NK-92 (cell line): ENCODE measurements around the gene TAS2R41.

Experiments used
- DNase-seq: peaks from one replicate; lab custom pipeline; 2025; ENCODE audit not compliant: unreplicated experiment; lab: John Stamatoyannopoulos, UW

The TAS2R41 gene, protein sequence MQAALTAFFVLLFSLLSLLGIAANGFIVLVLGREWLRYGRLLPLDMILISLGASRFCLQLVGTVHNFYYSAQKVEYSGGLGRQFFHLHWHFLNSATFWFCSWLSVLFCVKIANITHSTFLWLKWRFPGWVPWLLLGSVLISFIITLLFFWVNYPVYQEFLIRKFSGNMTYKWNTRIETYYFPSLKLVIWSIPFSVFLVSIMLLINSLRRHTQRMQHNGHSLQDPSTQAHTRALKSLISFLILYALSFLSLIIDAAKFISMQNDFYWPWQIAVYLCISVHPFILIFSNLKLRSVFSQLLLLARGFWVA

GRCh38 chr7:143477501-143478150, at the start of gene TAS2R41:
TSS of gene TAS2R41 (plus strand) at chr7:143477873. CDS start at chr7:143477873, 0 bp downstream.
- no peak for DNase-seq

DNA sequence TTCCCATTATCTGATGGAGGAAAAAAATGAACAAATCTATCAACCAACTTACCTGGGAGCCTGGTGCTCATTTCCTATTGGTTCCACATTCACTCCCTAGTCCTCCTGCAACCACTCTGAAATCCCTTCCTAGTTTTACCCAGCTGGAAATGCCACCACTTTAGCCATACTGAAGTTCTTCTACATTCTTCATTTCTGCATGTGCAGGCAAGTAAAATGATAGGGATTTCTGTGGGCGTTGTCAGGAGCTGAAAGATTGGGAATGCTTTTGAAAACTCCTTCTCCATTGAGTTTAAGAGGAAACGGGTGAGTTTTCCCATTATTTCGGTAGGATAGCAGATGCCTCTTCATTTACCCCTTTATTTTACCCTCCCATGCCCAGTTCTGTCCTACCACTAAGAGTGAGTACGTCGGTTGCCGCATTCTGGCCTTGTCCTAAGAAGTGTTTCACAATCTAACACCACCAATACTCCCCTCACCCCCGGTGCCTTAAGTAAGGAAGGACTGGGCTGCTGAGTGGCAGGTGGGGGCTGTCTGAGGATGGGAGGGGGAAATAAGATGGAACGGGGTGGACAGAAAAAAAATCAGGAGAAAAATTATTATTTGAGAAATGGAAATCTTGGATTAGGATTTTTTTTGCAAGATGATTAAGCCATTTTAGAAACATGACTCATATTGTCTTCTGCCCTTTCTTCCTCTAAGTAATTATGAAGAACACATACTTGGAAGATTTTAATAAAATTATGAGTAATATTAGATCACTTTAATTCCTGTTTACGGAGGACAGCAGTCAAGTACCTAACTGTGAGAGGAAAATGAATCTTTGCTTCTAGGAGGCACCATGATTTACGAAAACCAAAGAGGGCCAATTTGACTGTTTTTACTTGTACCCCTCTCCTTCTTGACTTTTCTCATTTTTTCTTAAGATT, 47.6 kb upstream of the TAS2R41 start:
- no peak for DNase-seq

GRCh38 chr7:143431109-143431508, 46.6 kb upstream of the TAS2R41 start:
- no peak for DNase-seq

GRCh38 chr7:143433759-143434158, 43.9 kb upstream of the TAS2R41 start:
- no peak for DNase-seq

- no peak for DNase-seq
Observed at GRCh38 chr7:143434660-143435059, 43.0 kb upstream of the TAS2R41 start.

GRCh38 chr7:143435266-143435665, 42.4 kb upstream of the TAS2R41 start:
- DNase-seq: no peak

DNA sequence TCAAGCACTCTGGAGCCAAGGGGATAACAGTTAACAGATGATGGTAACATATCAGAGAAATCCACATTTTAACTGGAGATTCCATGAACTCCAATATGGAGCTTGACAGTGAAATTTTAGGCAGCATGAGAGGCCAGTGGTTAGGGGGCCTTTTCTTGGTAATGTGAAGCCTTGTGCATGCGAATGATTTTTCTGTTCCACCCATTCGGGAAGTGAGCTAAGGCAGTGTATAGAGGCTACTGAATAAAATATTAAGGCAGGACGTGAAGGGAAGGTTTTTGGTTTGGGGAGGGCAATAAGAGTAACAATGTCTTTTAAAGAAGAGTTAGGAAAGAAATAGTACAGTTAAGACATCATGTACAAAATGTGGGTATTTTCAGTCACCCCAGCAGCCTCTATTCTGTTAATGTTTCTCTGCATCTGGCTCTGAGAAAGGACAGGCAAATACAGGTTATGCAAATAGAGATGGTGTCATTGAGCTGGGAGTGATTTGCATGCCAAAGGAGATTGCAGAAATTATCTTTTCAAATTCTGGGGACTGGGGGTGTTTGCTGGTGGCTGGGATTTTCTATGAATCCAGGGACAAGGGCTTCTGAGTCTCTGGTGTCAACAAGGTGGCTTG, 41.2 kb upstream of the TAS2R41 start:
- no peak for DNase-seq

DNA sequence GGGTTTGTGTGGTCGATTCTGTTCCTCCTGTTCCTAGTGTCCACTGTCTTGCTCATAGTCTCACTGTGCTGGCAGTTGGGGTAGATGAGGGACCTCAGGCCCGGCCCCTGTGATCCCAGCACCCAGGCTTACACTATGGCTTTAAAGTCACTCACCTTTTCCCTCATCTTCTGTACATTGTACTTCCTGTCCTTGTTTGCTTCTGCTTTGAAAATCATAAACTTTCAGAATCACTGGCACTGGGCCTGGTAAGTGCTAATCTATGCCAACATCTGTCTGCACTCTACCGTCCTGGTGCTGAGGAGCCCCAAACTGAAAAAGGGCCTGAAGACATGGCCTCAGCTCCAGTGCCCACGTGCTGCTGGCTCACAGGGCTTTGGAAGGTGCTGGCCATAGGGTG, 40.1 kb upstream of the TAS2R41 start:
- DNase-seq: no peak

GRCh38 chr7:143439866-143440265, 37.8 kb upstream of the TAS2R41 start:
- no peak for DNase-seq

DNA sequence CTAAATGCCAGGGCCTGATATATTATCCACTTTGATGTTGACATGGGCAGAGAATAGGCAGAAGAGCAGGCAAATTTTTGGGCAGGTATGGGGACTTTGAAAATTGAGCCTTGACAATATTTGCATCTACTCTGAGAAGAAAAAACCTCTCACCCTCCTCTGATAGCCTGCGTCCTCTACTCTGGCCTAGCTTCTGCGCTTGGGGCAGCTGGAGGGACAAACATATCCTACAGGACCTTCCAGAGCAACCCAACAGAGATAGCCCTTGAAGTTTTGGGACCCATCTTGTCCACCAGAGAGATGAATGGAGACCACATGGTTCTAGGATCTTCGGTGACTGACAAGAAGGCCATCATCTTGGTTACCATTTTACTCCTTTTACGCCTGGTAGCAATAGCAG, 34.5 kb upstream of the TAS2R41 start, which contains the start of gene TAS2R60:
Gene TAS2R60, plus strand, starts transcription at position 301 of the 400 bp plus-strand sequence. Its CDS starts 0 bp downstream, at position 301.
- DNase-seq: no peak

GRCh38 chr7:143444063-143444782, 33.5 kb upstream of the TAS2R41 start:
- DNase-seq: no peak

DNA sequence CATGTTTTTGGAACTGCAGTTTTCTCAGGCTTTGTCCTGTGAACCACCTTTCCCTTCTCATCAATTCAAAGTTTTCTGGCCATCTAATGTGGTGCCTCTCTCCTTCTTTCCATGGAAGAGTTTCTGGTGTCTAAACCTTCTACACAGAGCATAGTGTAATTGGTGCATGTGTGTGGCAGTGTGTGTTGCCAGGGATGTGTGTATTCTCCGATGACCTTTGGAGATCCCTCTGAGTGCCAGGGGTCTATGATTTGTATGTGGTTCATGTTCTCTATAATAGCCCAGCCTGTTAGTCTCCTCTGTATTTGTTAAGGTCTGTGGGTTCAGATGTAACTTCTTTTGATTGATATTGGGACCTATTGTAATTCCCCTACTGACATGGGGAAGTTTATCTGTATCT, 32.9 kb upstream of the TAS2R41 start:
- no peak for DNase-seq

GRCh38 chr7:143447466-143447865, 30.2 kb upstream of the TAS2R41 start:
- DNase-seq: no peak

DNA sequence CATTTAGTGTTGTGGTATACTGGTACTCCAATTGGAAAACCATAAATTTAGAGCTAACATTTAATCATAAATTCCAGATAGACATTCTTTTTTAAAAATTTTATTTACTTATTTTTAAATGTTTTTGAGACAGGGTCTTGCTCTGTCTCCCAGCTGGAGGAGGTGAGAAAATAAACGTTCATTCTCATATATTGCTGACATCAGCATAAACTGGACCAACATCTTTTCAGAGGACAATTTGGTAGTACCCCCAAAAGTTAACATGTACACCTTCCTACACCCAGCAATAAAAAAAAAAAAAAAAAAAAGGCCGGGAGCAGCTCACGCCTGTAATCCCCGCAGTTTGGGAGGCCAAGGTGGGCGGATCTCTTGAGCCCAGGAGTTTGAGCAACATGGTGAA, 29.2 kb upstream of the TAS2R41 start:
- DNase-seq: no peak

DNA sequence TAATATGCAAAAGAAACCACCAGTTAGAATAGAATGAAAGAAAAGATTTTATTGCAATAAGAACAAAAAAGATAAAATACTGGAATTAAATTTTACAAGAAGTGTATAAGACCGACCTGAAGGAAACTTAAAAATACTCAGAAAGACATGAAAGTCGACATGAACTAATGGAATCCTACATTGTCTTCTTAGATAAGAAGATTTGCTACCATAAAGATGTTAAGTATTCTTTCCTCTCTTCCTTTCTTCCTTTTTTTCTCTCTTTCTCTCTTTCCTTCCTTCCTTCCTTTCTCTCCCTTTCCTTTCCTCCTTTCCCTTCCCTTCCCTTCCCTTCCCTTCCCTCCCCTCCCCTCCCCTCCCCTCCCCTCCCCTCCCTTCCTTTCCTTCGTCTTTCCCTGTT, 27.9 kb upstream of the TAS2R41 start:
- no peak for DNase-seq

DNA sequence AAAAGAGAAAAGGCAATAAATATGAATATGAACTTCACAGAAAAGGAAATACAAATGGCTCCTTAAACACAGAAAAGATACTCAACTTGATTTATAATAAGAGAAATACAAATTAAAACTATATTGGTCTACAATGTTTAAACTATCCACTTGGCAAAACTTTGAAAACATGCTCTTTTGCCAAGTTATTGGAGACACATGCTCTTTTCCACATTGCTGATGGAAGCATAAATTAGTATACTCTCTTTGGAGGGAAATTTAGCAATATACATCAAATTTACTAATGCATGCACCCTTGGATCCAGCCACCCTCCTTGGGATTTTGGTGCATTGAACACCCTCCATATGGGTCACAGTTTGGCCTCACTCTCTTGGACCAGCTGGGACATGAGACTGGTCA, 26.6 kb upstream of the TAS2R41 start:
- DNase-seq: no peak

- no peak for DNase-seq
Observed at GRCh38 chr7:143451746-143452145, 25.9 kb upstream of the TAS2R41 start.

DNA sequence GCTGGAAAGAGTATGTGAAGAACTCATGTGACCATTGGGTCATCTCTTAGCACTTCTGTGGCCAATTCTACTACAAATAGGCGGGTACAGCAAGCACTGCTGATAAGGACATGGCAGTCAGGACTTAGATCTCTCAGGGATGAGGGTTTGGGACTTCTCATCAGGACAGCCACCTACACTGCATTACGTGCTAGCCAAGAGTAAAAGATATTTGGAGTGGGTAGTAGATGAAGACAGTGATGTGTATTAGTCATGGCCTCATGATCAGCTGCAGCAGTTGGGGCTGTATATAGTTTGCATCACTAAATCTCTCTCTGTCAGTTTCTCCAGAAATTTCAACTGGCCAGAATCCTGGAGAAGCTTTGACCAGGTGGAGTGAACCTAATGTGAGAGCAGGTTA, 25.2 kb upstream of the TAS2R41 start:
- DNase-seq: no peak

DNA sequence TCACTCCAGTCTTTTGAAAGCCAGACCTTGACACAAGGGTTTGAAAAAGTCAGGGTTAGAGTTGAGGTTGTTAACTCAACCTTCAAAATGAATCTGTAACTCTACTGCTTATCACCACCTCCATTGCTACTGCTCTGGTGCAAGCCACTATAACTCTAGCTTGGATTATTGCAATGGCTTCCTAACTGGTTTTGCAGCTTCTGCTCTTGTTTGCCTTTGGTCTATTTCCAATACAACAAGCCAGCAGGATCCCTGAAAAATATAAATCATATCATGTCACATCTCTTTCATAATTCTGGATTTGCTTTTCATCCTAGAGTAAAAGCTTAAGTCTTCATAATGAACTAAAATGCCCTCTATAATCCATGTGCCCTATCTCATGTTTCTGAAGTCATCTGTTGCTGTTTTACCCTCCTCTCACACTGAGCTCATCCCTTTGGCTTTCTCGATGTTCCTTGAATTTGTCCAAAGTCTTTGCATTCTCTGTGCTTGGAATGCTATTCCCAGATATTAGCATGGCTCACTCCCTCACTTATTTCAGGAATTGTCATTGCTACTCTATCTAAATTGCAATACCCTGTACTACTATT, 23.5 kb upstream of the TAS2R41 start:
- no peak for DNase-seq

GRCh38 chr7:143455491-143455890, 22.2 kb upstream of the TAS2R41 start:
- no peak for DNase-seq
